ENCODE results near the gene DIS3L2.

- TF ChIP-seq ELF4 (IDR thresholded peaks at IDR 0.05) (no peak), FOXA1 (IDR thresholded peaks at IDR 0.05) (no peak), SUZ12 (IDR thresholded peaks at IDR 0.05) (no peak), NFRKB (IDR thresholded peaks at IDR 0.05) (no peak), CTBP1 (IDR thresholded peaks at IDR 0.05; ENCODE audit: borderline replicate concordance) (no peak), HDGF (IDR thresholded peaks at IDR 0.05; ENCODE audit: borderline replicate concordance) (no peak), TARDBP (IDR thresholded peaks at IDR 0.05) (no peak), SP1 (IDR thresholded peaks at IDR 0.05) (no peak)
These were observed 13.5 kb downstream of the DIS3L2 start for GRCh38 chr2:231975001-231975400.

Data from HEK293T (cell line).